GM19467 (cell line): ENCODE data around the gene PAXX.

Experiments
- ATAC-seq: cut with Tn5 transposase; IDR thresholded peaks from one replicate; pipeline ENCODE4 v1.9.1; 2021; ENCODE audit warnings: mild to moderate bottlenecking, moderate library complexity; ENCODE audit not compliant: unreplicated experiment

Gene PAXX

DNA sequence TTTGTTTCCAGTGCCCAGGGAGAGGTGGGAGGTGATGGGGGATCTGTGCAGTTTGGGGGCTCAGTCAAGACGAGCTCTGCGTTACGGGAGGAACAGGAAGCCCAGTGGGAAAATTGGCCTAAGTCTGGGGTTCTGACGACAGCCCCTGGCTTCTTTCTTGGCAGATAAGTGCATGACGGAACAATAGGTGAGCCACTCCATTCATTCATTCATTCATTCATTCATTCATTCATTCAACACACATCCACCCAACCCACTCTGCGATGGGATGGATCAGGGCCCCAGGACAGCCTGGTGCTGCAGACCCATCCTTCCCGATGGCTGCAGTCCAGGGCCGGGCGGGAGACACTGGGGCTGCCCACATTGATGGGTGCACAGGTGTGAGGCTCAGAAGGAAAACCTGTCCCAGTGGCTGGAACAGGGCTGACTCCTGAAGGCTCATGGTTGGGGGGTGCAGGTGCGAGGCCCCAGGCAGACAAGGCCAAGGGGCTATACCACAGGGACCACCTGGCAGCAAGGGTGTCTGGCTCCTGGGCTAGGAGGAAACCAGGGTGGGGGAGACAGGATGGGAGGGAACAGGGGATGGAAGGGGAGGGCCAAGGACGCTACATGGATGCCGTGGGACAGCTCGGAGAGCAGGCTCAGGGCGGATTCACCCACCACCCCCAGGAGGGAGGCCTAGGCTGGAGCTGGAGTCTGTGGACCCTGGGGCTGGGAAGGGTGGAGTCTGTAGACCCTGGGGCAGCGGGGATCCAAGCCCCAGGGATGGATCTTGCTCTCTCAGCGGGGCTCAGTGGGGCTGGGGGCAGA is 11.3 kb upstream of the PAXX start:
- no peak for ATAC-seq

DNA sequence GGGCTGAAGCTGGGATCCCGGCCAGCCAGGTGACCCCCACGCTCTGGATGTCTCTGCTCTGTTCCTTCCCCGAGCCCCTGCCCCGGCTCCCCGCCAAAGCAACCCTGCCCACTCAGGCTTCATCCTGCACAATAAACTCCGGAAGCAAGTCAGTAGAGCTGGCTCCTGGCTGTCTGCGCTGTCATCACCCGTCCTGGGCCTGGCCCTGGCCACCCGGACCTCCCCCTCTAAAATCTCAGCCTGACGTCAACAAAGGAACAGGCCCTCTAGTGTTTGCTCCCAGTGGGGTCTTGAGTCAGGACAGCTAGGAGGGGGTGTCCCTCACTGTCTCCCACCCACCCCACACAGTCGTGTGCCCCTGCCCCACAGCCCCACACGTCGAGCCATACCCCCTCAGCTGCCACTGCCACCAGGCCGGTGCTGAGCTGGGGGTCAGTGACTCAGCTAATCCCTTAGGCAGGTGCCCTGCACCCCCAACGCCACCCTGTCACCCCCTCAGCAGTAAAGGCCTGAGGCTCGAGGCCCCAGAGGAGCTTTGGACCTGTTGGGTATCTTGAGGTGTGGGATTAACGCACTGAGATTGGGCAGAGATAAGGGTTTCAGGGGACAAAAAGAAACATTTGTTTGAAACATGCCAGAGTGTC is 10.5 kb upstream of the PAXX start:
- ATAC-seq, result no peak

DNA sequence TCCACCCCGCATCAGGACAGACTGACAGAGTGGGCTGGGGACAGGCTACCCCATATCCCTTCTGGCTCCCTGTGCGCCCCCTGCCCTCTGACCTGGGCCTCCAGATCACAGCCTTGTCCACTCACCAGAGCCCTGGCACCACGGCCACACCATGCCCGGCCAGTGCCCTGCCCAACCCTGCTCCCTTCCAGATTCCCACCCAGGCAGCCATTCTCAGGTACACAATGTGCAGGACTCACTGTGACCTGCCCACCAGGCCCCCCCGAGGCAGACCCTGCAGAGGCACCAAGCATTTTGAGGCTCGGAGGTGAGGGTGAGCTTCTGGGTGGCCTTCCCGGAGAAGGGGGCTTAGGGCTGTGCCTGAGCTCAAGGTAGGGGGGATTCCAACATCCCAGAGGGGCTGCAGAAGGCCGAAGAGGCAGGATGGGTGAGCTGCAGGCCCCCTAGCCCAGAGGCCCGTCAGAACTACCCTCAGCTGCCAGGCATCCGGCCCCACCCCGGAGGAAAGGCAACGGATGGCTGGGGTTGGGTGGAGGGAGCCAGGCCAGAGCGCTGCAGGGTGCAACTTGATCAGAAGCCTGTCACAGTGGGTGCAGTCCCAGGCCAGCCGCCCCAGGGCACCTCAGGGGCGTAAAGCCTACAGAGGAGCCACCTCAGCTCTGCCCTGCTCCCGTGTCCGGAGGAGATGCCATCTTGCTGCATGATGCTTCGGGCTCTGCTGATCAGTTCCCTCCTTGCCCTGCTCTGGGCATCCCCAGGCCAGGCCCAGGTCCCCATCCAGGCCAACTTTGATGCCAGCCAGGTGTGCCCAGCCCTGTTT is 9.8 kb upstream of the PAXX start, which contains the start of gene LCNL1:
Gene LCNL1, plus strand, starts transcription at position 762 of the 820 bp plus-strand sequence. CDS start 594 bp downstream, outside the sequence.
- no peak for ATAC-seq

DNA sequence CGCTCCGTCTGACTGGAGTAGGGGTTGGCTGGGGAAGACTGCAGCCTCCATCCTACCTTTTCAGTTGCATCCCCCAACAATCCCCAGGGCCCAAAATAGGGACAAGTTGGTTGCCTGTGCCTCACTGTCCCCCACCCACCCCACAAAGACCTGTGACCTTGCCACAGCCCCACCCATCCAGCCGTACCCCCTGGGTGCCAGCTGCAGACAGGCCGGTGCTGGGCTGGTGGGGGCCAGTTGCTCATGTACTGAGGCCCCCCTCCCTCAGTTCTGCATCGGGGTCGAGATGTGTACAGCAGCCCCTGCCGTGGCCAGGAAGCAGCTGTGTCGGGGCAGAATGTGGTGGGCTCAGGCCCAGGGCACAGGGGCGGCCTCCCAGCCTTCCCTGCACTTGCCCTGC is 9.1 kb upstream of the PAXX start:
- no peak for ATAC-seq

DNA sequence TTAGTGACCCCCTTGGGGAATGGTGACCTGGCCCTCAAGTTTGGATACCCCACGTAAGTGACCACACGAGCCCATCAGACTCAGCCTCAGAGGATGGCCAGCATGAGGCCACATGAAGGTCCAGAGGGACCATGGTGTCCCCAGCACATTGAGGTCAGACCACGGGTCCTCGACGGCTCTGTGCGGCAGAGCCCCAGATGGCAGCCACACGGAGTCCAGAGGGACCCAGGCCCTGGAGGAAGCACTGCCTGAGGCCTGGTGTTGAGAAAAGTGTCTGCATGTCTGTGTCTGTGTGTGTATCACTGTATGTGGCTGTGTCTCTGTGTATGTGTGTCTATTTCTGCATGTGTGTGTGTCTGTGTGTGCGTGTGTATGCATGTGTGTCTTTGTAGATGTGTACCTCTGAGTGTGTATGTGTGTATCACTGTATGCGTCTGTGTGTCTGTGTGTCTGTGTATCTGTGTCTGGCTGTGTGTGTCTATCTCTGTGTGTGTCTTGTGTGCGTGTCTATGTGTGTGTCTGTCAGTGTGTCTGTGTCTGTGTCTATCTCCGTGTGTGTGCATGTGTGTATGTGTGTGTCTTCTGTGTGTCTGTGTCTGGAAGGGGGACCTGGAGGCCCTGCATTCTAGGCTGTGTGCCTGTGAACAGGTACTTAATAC is 8.4 kb upstream of the PAXX start:
- no peak for ATAC-seq

GRCh38 chr9:136984464-136985026 is 7.7 kb upstream of the PAXX start:
- no peak for ATAC-seq

DNA sequence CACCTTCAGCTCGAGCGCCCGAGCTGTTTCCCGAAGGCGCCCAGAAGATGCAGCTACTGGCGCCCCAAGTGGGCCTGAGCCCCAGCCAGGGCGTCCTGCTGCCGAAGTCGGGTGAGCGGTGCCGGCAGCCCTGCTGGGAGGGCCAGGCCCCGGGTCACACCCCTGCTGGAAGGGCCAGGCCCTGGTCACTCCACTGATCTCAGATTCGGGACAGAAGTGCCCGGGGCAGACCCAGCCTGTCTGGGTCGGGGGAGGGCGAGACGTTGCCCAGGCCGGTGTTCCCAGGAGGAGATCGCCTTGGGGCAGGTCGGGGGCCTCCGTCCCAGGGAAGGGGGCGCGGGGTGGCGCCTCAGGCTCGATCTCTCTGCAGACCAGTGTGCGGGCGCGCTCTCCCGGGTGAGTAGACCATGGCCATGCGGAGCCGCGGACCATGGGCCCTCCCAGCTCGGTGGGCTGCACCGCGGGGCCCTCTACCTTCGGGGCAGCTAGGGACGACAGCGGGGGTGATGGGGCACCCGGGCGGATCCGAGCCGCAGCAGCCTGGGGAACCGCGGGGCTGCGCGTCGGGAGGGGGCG is 7.1 kb upstream of the PAXX start:
- no peak for ATAC-seq

- no peak for ATAC-seq
These were observed 6.4 kb upstream of the PAXX start for GRCh38 chr9:136985853-136986252.

- no peak for ATAC-seq
These were observed 3.4 kb upstream of the PAXX start for GRCh38 chr9:136988872-136989271.

DNA sequence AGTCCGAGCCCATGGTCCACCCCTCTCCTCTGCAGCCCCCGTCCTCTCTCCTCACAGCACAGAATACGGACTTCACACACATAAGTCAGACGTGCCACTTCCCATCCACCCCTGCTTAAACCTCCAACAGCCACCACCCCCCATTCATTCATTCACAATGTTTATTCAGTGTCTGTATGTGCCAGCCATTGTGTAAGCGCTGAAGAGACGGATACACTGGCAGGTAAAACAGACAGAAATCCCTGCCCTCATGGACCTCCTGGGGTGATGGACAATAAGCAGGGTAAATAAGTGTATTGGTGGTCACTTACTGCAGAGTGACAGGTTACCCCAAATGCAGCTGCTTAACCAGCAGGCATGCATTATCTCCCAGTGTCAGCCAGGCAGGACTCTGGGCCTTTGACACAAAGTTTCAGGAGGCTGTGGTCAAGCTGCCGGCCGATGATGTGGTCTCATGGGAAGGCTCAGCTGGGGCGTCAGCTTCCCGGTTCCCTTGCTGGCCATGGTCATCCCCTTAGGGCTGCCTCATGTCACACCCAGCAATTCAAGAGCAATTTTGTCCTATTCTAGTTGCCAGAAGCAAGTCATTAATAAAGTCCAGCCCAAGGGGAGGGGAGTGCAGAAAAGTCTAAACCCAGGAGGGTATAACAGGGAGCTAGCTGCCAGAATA is 1.8 kb upstream of the PAXX start:
- ATAC-seq, result no peak

- ATAC-seq, result no peak
These were observed 672 bp downstream of the PAXX start for GRCh38 chr9:136992819-136993369.

GRCh38 chr9:136994180-136994887 is 2.1 kb downstream of the PAXX start:
- ATAC-seq, result no peak

DNA sequence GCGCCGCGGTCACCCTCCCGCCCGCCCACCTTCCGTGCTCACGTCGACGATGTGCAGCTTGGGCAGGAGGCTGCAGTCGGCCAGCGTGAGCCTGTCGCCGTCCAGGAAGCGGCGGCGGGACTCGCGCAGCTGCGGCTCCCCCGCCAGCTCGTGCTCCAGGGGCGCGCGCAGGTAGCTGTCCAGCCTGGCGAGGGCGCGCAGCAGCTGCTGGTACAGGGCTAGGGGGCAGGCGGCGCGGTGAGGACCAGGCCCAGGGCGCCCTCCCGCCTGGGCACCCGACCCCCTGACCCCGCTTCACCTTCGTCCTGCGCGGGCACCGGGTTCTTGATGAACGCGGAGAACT is 2.6 kb downstream of the PAXX start:
- no peak for ATAC-seq

DNA sequence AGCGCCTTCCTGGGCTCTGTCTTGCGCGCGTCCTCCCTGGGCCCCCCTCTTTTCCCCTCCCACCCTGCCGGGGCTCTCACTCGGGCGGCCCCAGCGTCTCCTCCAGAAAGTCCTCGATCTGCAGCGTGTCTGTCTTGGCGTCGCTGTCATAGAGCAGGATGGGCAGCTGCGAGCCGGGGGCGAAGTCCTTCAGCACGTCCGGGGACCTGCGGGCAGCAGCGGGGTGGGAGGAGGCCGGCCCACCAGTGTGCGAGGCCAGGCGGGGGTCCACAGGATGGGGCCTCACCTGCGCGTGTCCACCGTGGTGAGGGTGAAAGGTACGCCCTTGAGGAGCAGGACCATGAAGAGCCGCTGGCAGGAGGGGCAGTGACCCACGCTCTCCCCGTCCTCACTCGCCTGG is 3.1 kb downstream of the PAXX start:
- no peak for ATAC-seq

DNA sequence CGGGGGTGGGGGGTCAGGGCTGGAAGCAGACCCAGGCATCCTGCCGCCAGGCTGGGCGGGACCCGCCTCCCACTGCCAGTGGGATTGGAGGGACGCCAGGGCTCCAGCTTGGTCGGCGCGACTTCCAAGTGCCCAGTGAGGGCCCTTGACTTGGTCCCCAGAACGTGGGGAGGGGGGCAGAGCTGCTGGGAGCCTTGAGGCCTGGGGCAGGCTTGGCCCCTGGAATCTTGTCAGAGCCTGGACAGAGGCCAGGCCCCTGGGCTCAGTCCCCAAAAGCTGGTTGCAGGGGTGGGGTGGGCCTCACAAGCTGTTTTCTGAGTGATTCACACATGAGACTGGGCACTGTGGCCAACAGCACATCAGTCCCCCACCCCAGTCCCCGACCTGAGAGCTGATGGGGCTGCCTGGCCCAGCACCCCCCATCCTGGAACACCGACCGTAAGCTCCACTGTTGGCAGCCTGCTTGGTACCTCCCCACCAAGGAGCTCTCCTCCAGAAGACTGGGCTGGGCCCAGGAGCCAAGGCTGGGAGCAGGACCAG is 3.6 kb downstream of the PAXX start:
- ATAC-seq, result no peak

GRCh38 chr9:136996361-136997292 is 4.4 kb downstream of the PAXX start, which contains the start of gene CLIC3:
CLIC3 (minus strand) TSS chr9:136996568; CDS start chr9:136996543, 25 bp downstream.
- ATAC-seq, result no peak

DNA sequence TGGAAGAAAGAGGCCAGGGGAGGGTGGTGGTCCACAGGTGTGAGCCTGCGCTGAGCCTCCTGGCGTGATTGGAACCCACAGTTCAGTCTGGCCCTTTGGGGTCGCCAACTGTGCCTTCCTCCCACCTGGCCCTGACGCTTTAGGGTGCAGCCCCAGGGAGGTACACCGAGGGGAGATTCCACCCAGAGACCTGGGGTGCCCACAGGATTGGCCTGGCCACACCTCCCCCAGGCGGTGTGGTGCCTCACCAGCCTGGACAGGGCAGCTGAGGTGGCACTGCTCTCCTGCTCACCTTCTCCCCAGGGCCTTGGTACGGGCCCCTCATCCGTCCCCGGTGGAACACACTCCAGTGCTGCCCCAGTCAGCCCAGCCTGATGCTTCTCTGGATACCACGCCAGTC is 5.1 kb downstream of the PAXX start:
- no peak for ATAC-seq

DNA sequence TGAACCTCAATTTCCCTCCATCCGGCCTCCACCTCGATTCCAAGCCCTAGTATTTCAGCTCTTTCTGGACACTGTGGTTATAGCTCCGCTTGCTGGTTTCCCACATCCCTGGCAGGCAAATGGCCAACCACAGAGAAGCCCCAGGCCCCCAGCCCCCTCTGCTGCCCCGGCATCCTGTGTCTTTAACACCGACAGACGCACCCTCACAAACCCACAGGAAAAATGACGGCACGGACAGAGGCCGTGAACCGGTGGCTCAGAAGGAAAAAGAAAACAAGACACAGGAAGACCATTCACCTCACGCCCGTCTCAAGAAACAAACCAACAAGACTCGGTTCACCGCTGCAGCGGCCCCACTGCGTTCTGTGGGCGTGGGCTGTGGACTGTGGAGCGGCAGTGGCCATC is 5.6 kb downstream of the PAXX start:
- ATAC-seq, result no peak
